Epithelial cell of esophagus (primary cell): ENCODE results near the gene BCCIP.

ENCODE experiments used
- DNase-seq: peaks from one replicate; pipeline ENCODE4 v3.0.0; 2010; ENCODE audit warnings: low read depth
- H3K4me3 ChIP-seq: 2 replicates; pipeline ENCODE4 v1.5.1; 2011; ENCODE audit warnings: mild to moderate bottlenecking, low read length, control low read depth
- CTCF ChIP-seq: IDR thresholded peaks from 2 replicates; pipeline ENCODE4 v1.5.1; 2011; ENCODE audit warnings: low read depth, mild to moderate bottlenecking, low read length, control low read depth, inconsistent platforms; ENCODE audit not compliant: insufficient read depth; ENCODE audit errors: missing control alignments

BCCIP gene

GRCh38 chr10:125788156-125789034 lies 35.0 kb upstream of the BCCIP start:
- DNase-seq: no peak
- no peak for TF ChIP-seq CTCF
- H3K4me3 ChIP-seq: no peak overlapping the region

GRCh38 chr10:125792342-125793300 lies 30.7 kb upstream of the BCCIP start:
- no peak overlapping the region for H3K4me3 ChIP-seq
- no peak for TF ChIP-seq CTCF
- DNase-seq: no peak

GRCh38 chr10:125795128-125795527 lies 28.2 kb upstream of the BCCIP start:
- TF ChIP-seq CTCF: no peak
- no peak for DNase-seq
- no peak overlapping the region for H3K4me3 ChIP-seq

GRCh38 chr10:125795637-125796190 lies 27.6 kb upstream of the BCCIP start:
- DNase-seq: no peak
- H3K4me3 ChIP-seq: no peak overlapping the region
- no peak for TF ChIP-seq CTCF

GRCh38 chr10:125797424-125797823 lies 25.9 kb upstream of the BCCIP start:
- no peak for DNase-seq
- TF ChIP-seq CTCF: no peak

GRCh38 chr10:125797994-125798662 lies 25.2 kb upstream of the BCCIP start:
- DNase-seq: no peak
- no peak for TF ChIP-seq CTCF
- H3K4me3 ChIP-seq: no peak overlapping the region

More at GRCh38 chr10:125797424-125797823, 25.9 kb upstream of the BCCIP start:
- no peak overlapping the region for H3K4me3 ChIP-seq
